MM.1S (cell line): Measurements from ENCODE around the gene FGF14.

ENCODE experiments used
- DNase-seq: peaks from one replicate; pipeline ENCODE4 v3.0.0-alpha.2; 2015
- H2AFZ ChIP-seq: fragments of 300-600 bp; sonication (generic); 2 replicates; pipeline ENCODE4 v1.6.0; 2016; ENCODE audit warnings: antibody characterized with exemption, low read length
- H3F3A ChIP-seq: fragments of 300-600 bp; sonication (generic); 2 replicates; pipeline ENCODE4 v1.6.1; 2016; ENCODE audit warnings: mild to moderate bottlenecking, antibody characterized with exemption, low read length, moderate library complexity, mixed read lengths; ENCODE audit not compliant: insufficient read depth
- H3K27ac ChIP-seq: fragments of 300-600 bp; sonication (generic); 2 replicates; pipeline ENCODE4 v1.5.1; 2016; ENCODE audit warnings: mild to moderate bottlenecking, low read length
- H3K27me3 ChIP-seq: fragments of 300-600 bp; sonication (generic); replicated peaks from 2 replicates; pipeline ENCODE4 v1.6.0; 2016; ENCODE audit warnings: low read length; ENCODE audit not compliant: insufficient read depth
- H3K36me3 ChIP-seq: fragments of 300-600 bp; sonication (generic); replicated peaks from 2 replicates; pipeline ENCODE4 v1.6.1; 2016; ENCODE audit warnings: mild to moderate bottlenecking, low read length, mixed read lengths; ENCODE audit not compliant: insufficient read depth
- H3K4me1 ChIP-seq: fragments of 300-600 bp; sonication (generic); 2 replicates; pipeline ENCODE4 v1.6.1; 2016; ENCODE audit warnings: low read length, mixed read lengths
- H3K4me2 ChIP-seq: fragments of 300-600 bp; sonication (generic); 2 replicates; pipeline ENCODE4 v1.6.0; 2016; ENCODE audit warnings: low read depth, low read length
- H3K4me3 ChIP-seq: fragments of 300-600 bp; sonication (generic); 2 replicates; pipeline ENCODE4 v1.5.1; 2016; ENCODE audit warnings: low read length, mixed read lengths
- H3K79me2 ChIP-seq: fragments of 300-600 bp; sonication (generic); 2 replicates; pipeline ENCODE4 v1.6.1; 2016; ENCODE audit warnings: mixed run types, low read length, mixed read lengths
- H3K9ac ChIP-seq: fragments of 300-600 bp; sonication (generic); 2 replicates; pipeline ENCODE4 v1.6.1; 2016; ENCODE audit warnings: low read length, mixed read lengths
- H3K9me2 ChIP-seq: fragments of 300-600 bp; sonication (generic); replicated peaks from 2 replicates; pipeline ENCODE4 v1.6.1; 2016; ENCODE audit warnings: mild to moderate bottlenecking, low read length, mixed read lengths; ENCODE audit not compliant: insufficient read depth
- H3K9me3 ChIP-seq: fragments of 300-600 bp; sonication (generic); replicated peaks from 2 replicates; pipeline ENCODE4 v1.6.1; 2016; ENCODE audit warnings: mild to moderate bottlenecking, low read length, mixed read lengths; ENCODE audit not compliant: insufficient read depth
- H4K20me1 ChIP-seq: fragments of 300-600 bp; sonication (generic); 2 replicates; pipeline ENCODE4 v1.6.1; 2016; ENCODE audit warnings: mild to moderate bottlenecking, low read length, moderate library complexity, mixed read lengths; ENCODE audit not compliant: insufficient read depth
- CTCF ChIP-seq: fragments of 300-600 bp; sonication (generic); IDR thresholded peaks from 2 replicates; pipeline ENCODE4 v1.5.1; 2016; ENCODE audit warnings: antibody characterized with exemption, low read length, mixed read lengths
- EZH2 ChIP-seq: fragments of 300-600 bp; sonication (generic); optimal IDR thresholded peaks from 2 replicates; pipeline ENCODE3; 2017; ENCODE audit warnings: low read depth, mild to moderate bottlenecking, antibody characterized with exemption, low read length, mixed read lengths
- EZH2phosphoT487 ChIP-seq: fragments of 300-600 bp; sonication (generic); IDR thresholded peaks from 2 replicates; pipeline ENCODE4 v1.6.1; 2018; ENCODE audit warnings: antibody characterized with exemption, low read length

The FGF14 gene

GRCh38 chr13:101916108-101916774, 485.6 kb downstream of the FGF14 start:
- TF ChIP-seq EZH2 (no peak), CTCF (no peak), EZH2phosphoT487 (no peak)
- DNase-seq = no peak
- Histone ChIP-seq H4K20me1 (no peaks in the 10 kb centered on the region), H3K27me3 (no peaks in the 10 kb centered on the region), H3K9ac (no peak overlapping the region), H3K79me2 (no peaks in the 10 kb centered on the region), H3K9me3 (no peaks in the 10 kb centered on the region), H3K9me2 (no peaks in the 10 kb centered on the region), H3K4me3 (no peak overlapping the region), H2AFZ (no peak overlapping the region), H3K4me1 (no peaks in the 10 kb centered on the region), H3K27ac (no peak overlapping the region), H3F3A (no peaks in the 10 kb centered on the region), H3K36me3 (no peaks in the 10 kb centered on the region), H3K4me2 (no peak overlapping the region)

GRCh38 chr13:101915755-101916107, 486.1 kb downstream of the FGF14 start:
- no peaks in the 10 kb centered on the region for H3K9me2 ChIP-seq
- no peak overlapping the region for H3K4me2 ChIP-seq
- no peaks in the 10 kb centered on the region for H3K27me3 ChIP-seq
- no peaks in the 10 kb centered on the region for H4K20me1 ChIP-seq
- H3K4me3 ChIP-seq = no peak overlapping the region
- H3K79me2 ChIP-seq = no peaks in the 10 kb centered on the region
- H3K9ac ChIP-seq = no peak overlapping the region
- no peak for DNase-seq
- no peaks in the 10 kb centered on the region for H3K4me1 ChIP-seq
- no peaks in the 10 kb centered on the region for H3K36me3 ChIP-seq
- no peak overlapping the region for H3K27ac ChIP-seq
- no peak for TF ChIP-seq EZH2
- TF ChIP-seq EZH2phosphoT487 = no peak
- no peak for TF ChIP-seq CTCF
- H3K9me3 ChIP-seq = no peaks in the 10 kb centered on the region
- no peak overlapping the region for H2AFZ ChIP-seq
- no peaks in the 10 kb centered on the region for H3F3A ChIP-seq

- Histone ChIP-seq H3K27ac (no peak overlapping the region), H3K4me1 (no peaks in the 10 kb centered on the region), H3F3A (no peaks in the 10 kb centered on the region), H3K9me3 (no peaks in the 10 kb centered on the region), H3K36me3 (no peaks in the 10 kb centered on the region), H3K4me2 (no peak overlapping the region), H2AFZ (no peak overlapping the region), H3K79me2 (no peaks in the 10 kb centered on the region), H3K27me3 (no peaks in the 10 kb centered on the region), H3K9me2 (no peaks in the 10 kb centered on the region), H3K4me3 (no peak overlapping the region), H4K20me1 (no peaks in the 10 kb centered on the region), H3K9ac (no peak overlapping the region)
- DNase-seq = no peak
- no peak for TF ChIP-seq CTCF
- TF ChIP-seq EZH2phosphoT487 = no peak
- TF ChIP-seq EZH2 = no peak
Measured at GRCh38 chr13:101915331-101915730, 486.5 kb downstream of the FGF14 start.
